IMR-90 (cell line): ENCODE data around the gene ATXN1. TPM values are rescaled to one million over a fixed set of nuclear protein-coding genes. Genes with fewer than 3 reads are reported as not detected.

ENCODE experiments used
- ATAC-seq: fragments of 200-7000 bp; cut with Tn5 transposase; 2 replicates; pipeline ENCODE4 v1.9.1; 2020; ENCODE audit warnings: low read depth, mild to moderate bottlenecking, moderate library complexity
- BruUV-seq: library from RNA; stranded (reverse); fragments of 400-500 nt; replicated peaks from 2 replicates; lab custom pipeline; 2021; lab: Mats Ljungman, UMichigan
- CTCF ChIA-PET: fragments of 300-600 bp; formaldehyde crosslinking; extraction: SDS; loops from one replicate; lab custom pipeline; 2021; ENCODE audit warnings: antibody characterized with exemption; lab: Yijun Ruan, JAX
- POLR2A ChIA-PET: fragments of 300-600 bp; sonication (Branson Sonifier 250); formaldehyde crosslinking; loops from one replicate; lab custom pipeline; 2022; ENCODE audit warnings: antibody characterized with exemption; ENCODE audit not compliant: unreplicated experiment; lab: Charles Lee
- DNase-seq: peaks from one replicate; pipeline ENCODE4 v3.0.0; 2013
- H2AFZ ChIP-seq: replicated peaks from 2 replicates; pipeline ENCODE3; 2013; ENCODE audit warnings: low read length, mild to moderate bottlenecking; ENCODE audit not compliant: poor library complexity
- H2AK5ac ChIP-seq: 2 replicates; pipeline ENCODE4 v1.6.1; 2013; ENCODE audit warnings: low read depth, low read length, inconsistent platforms
- H2AK9ac ChIP-seq: replicated peaks from 2 replicates; pipeline ENCODE3; 2013; ENCODE audit warnings: mild to moderate bottlenecking, low read depth, low read length, moderate library complexity; ENCODE audit not compliant: poor library complexity
- H2BK120ac ChIP-seq: 2 replicates; pipeline ENCODE4 v1.6.1; 2013; ENCODE audit warnings: low read depth, low read length, inconsistent platforms
- H2BK15ac ChIP-seq: 3 replicates; pipeline ENCODE4 v1.6.1; 2013; ENCODE audit warnings: low read depth, low read length, inconsistent platforms
- H2BK20ac ChIP-seq: 2 replicates; pipeline ENCODE4 v1.6.1; 2013; ENCODE audit warnings: low read depth, mild to moderate bottlenecking, inconsistent platforms, low read length, moderate library complexity
- H2BK5ac ChIP-seq: 2 replicates; pipeline ENCODE4 v1.6.1; 2013; ENCODE audit warnings: mild to moderate bottlenecking, low read depth, low read length, inconsistent platforms; ENCODE audit not compliant: poor library complexity, severe bottlenecking
- H3K14ac ChIP-seq: replicated peaks from 2 replicates; pipeline ENCODE4 v1.6.1; 2013; ENCODE audit warnings: low read depth, low read length, inconsistent platforms
- H3K18ac ChIP-seq: 2 replicates; pipeline ENCODE4 v1.6.1; 2013; ENCODE audit warnings: low read depth, low read length, control low read depth
- H3K23ac ChIP-seq: 2 replicates; pipeline ENCODE4 v1.6.1; 2013; ENCODE audit warnings: low read depth, low read length, inconsistent platforms
- H3K27ac ChIP-seq: 2 replicates; pipeline ENCODE4 v1.5.1; 2013; ENCODE audit warnings: mild to moderate bottlenecking, control low read depth, low read length; ENCODE audit not compliant: insufficient read depth
- H3K27me3 ChIP-seq: 2 replicates; pipeline ENCODE4 v1.6.1; 2013; ENCODE audit warnings: low read length; ENCODE audit not compliant: control insufficient read depth, insufficient read depth
- H3K36me3 ChIP-seq: 2 replicates; pipeline ENCODE4 v1.6.1; 2013; ENCODE audit warnings: low read length, mixed read lengths; ENCODE audit not compliant: control insufficient read depth, insufficient read depth
- H3K4ac ChIP-seq: 2 replicates; pipeline ENCODE4 v1.6.1; 2013; ENCODE audit warnings: low read depth, low read length, inconsistent platforms
- H3K4me1 ChIP-seq: 2 replicates; pipeline ENCODE4 v1.6.1; 2013; ENCODE audit warnings: low read length, mixed read lengths; ENCODE audit not compliant: control insufficient read depth, insufficient read depth
- H3K4me2 ChIP-seq: 2 replicates; pipeline ENCODE4 v1.6.1; 2013; ENCODE audit warnings: low read depth, mild to moderate bottlenecking, control low read depth, low read length, moderate library complexity
- H3K4me3 ChIP-seq: 2 replicates; pipeline ENCODE4 v1.5.1; 2013; ENCODE audit warnings: low read depth, mild to moderate bottlenecking, control low read depth, low read length, moderate library complexity; ENCODE audit not compliant: insufficient read depth
- H3K56ac ChIP-seq: 2 replicates; pipeline ENCODE4 v1.6.1; 2013; ENCODE audit warnings: low read length, inconsistent platforms; ENCODE audit not compliant: insufficient read depth; ENCODE audit errors: extremely low read depth
- H3K79me1 ChIP-seq, 2 experiments: 2 replicates each; pipeline ENCODE4 v1.6.1; 2013; ENCODE audit warnings: low read length in 2 of 2, inconsistent platforms in 1 of 2, low read depth in 1 of 2
- H3K9ac ChIP-seq: 2 replicates; pipeline ENCODE4 v1.6.1; 2013; ENCODE audit warnings: low read depth, low read length, control low read depth
- H3K9me1 ChIP-seq: 2 replicates; pipeline ENCODE4 v1.6.1; 2013; ENCODE audit warnings: low read length, inconsistent platforms; ENCODE audit not compliant: insufficient read depth
- H3K9me3 ChIP-seq: 2 replicates; pipeline ENCODE4 v1.6.1; 2013; ENCODE audit warnings: low read length; ENCODE audit not compliant: control insufficient read depth, insufficient read depth
- H4K20me1 ChIP-seq: 2 replicates; pipeline ENCODE4 v1.6.1; 2013; ENCODE audit warnings: low read length, inconsistent platforms; ENCODE audit not compliant: insufficient read depth
- H4K5ac ChIP-seq: 2 replicates; pipeline ENCODE4 v1.6.1; 2013; ENCODE audit warnings: mild to moderate bottlenecking, low read depth, low read length, control low read depth
- H4K8ac ChIP-seq, 2 experiments: 2 replicates each; pipeline ENCODE4 v1.6.1; 2013; ENCODE audit warnings: low read depth in 2 of 2, low read length in 2 of 2, control low read depth in 1 of 2, inconsistent platforms in 1 of 2
- H4K91ac ChIP-seq: 2 replicates; pipeline ENCODE4 v1.6.1; 2013; ENCODE audit warnings: low read depth, low read length, inconsistent platforms; ENCODE audit not compliant: insufficient read depth
- BHLHE40 ChIP-seq: fragments of 150-350 bp; IDR thresholded peaks from 2 replicates; pipeline ENCODE4 v1.6.1; 2016; ENCODE audit warnings: mild to moderate bottlenecking, low read depth, low read length
- MAFK ChIP-seq: IDR thresholded peaks from 2 replicates; pipeline ENCODE4 v1.6.1; 2012; ENCODE audit warnings: low read depth, low read length, improper control_type of control experiment
- NFE2L2 ChIP-seq: fragments of 150-350 bp; IDR thresholded peaks from 2 replicates; pipeline ENCODE4 v1.6.1; 2016; ENCODE audit warnings: low read depth, mild to moderate bottlenecking, low read length
- RFX5 ChIP-seq: IDR thresholded peaks from 2 replicates; pipeline ENCODE4 v1.8.0; 2012; ENCODE audit warnings: low read depth, mild to moderate bottlenecking, low read length, moderate library complexity
- SMC3 ChIP-seq: fragments of 150-350 bp; IDR thresholded peaks from 2 replicates; pipeline ENCODE4 v1.6.1; 2016; ENCODE audit warnings: low read depth, mild to moderate bottlenecking, antibody characterized with exemption, low read length, moderate library complexity
- WGBS, 2 experiments: methylation state at CpG; one replicate each; pipeline versions ENCODE4 v1.1.5 to v1.1.7; 2013; ENCODE audit warnings: missing lambda C conversion rate in 2 of 2; ENCODE audit not compliant: insufficient read length in 1 of 2; ENCODE audit errors: extremely low coverage in 2 of 2; 5-methylcytosine and 5-hydroxymethylcytosine counted together
- dilution Hi-C: fragments of 300-500 bp; cut with HindIII; formaldehyde crosslinking; loops from one replicate; pipeline ENCODE4 v1.14.3; 2018; ENCODE audit warnings: low sequenced_read_pairs; ENCODE audit not compliant: unreplicated experiment
- in situ Hi-C: fragments of 300-500 bp; cut with MboI; formaldehyde crosslinking; loops from 3 replicates; pipeline ENCODE4 v1.14.3; 2019; ENCODE audit warnings: low sequenced_read_pairs, inconsistent platforms, mixed read lengths
- intact Hi-C: fragments of 100-400 bp; cut with micrococcal nuclease; formaldehyde crosslinking; loops from 2 replicates; pipeline ENCODE4 v1.10.0; 2022
- polyA plus RNA-seq, 3 experiments: library from polyadenylated mRNA; depleted of rRNA; stranded (reverse); fragments of >200 nt; gene quantifications; 2 replicates each; pipeline ENCODE4 v1.2.3, GENCODE V29; 2012; ENCODE audit warnings: low replicate concordance in 1 of 3
- total RNA-seq: library from RNA; depleted of rRNA; stranded (reverse); fragments of >200 nt; gene quantifications from 2 replicates; pipeline ENCODE4 v1.2.3, GENCODE V29; 2012

Gene ATXN1
- total and polyA plus RNA-seq, 2 of the 4 experiments (the other 2 are of a cell fraction) = 7.3 to 11.1 TPM

DNA sequence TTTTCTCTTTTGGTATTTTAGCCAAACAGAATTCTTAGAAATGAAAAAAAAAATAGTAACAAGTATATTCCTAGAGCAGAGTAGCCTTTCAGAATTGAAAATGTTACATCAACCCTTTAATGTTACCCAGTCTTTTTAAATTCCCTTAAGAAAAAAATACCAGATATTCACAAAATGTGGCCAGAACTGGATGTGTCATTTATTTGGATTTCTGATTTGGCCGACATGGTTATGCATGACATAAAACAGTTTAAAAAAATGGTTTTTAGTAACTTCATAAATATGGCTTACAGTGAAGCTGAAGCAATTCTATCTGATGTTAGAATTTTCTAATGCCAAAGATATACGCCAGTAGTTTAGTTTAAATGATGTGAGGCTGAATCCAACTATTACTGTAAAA, 112.0 kb downstream of the ATXN1 start:
- CTCF ChIA-PET = no interaction called here
- TF ChIP-seq NFE2L2 (no peak), SMC3 (no peak), MAFK (no peak), BHLHE40 (no peak), RFX5 (no peak)
- BruUV-seq = no TSS peak

More for the DNA sequence above, 112.0 kb downstream of the ATXN1 start:
- no peak overlapping the region for H3K4me2 ChIP-seq
- dilution Hi-C loops (no loop called here), in situ Hi-C loops (no loop called here), intact Hi-C loops (no loop called here)
- H3K56ac ChIP-seq = no peak overlapping the region
- no peak overlapping the region for H4K91ac ChIP-seq
- no peaks in the 10 kb centered on the region for H3K27me3 ChIP-seq
- no peak overlapping the region for H4K8ac ChIP-seq
- H4K20me1 ChIP-seq = peaks cover 3% of the 10 kb centered on the region; the same call in 1 of the 2 replicates
- H2BK5ac ChIP-seq = no peak overlapping the region
- no peak overlapping the region for H2AFZ ChIP-seq
- H3K9me3 ChIP-seq = no peaks in the 10 kb centered on the region
- no peak overlapping the region for H3K4me3 ChIP-seq
- POLR2A ChIA-PET = no interaction called here
- peaks cover 25% of the 10 kb centered on the region for H3K36me3 ChIP-seq
- ATAC-seq = no peak
- H3K9ac ChIP-seq = no peak overlapping the region
- no peak overlapping the region for H4K5ac ChIP-seq
- no peak overlapping the region for H2BK20ac ChIP-seq
- H3K9me1 ChIP-seq = peaks cover 9% of the 10 kb centered on the region; the same call in 1 of the 2 replicates
- no peak overlapping the region for H2BK15ac ChIP-seq
- H2AK9ac ChIP-seq = no peak overlapping the region
- no peaks in the 10 kb centered on the region for H3K4me1 ChIP-seq
- H3K27ac ChIP-seq = no peak overlapping the region
- no peak overlapping the region for H3K14ac ChIP-seq
- no peak overlapping the region for H3K18ac ChIP-seq
- no CpG with 5 or more reads among the region's 2 CpGs for WGBS, 2 experiments
- H2BK120ac ChIP-seq = no peak overlapping the region
- no peak for DNase-seq
- no peak overlapping the region for H2AK5ac ChIP-seq
- no peak overlapping the region for H3K23ac ChIP-seq
- H3K4ac ChIP-seq = no peak overlapping the region
- peaks cover 3 to 6% of the 10 kb centered on the region in 2 experiments; a peak in 2 of 4 replicates for H3K79me1 ChIP-seq
